ENCODE results near the gene LETMD1. TPM values are rescaled to one million over a fixed set of nuclear protein-coding genes. Genes with fewer than 3 reads are reported as not detected.

Gene LETMD1
- total and polyA plus RNA-seq, 9 of the 15 experiments (the other 6 are each of a cell fraction or from before 2014, with no cell fraction given) = 58.7 to 163 (median 75.4) TPM

GRCh38 chr12:51017452-51017851 lies 30.7 kb upstream of the LETMD1 start:
- no peaks in the 10 kb centered on the region for H3K9me3 ChIP-seq (replicated peaks; ENCODE audit: control insufficient read depth, insufficient read depth, low read depth, low read length)
- peak overlapping the region in 1 of 2 experiments; percentile 17; a peak in 1 of 4 replicates for H3K9ac ChIP-seq (ENCODE audit: insufficient read depth in 1 of 2, low read depth in 2 of 2, low read length in 2 of 2)
- FAIRE-seq (no peak), DNase-seq (ENCODE audit: extremely low read depth in 1 of 4, low spot score in 3 of 4) (no peak), ATAC-seq (no peak)
- H3K9me1 ChIP-seq (ENCODE audit: control insufficient read depth, insufficient read depth, low read length) = no peaks in the 10 kb centered on the region
- in situ Hi-C loops (cut with MboI) (no loop called here), intact Hi-C loops (cut with micrococcal nuclease) (no loop called here)
- H3K27ac ChIP-seq (ENCODE audit: extremely low read depth, low read depth, low read length) = peak overlapping the region; percentile 38
- H3K4me3 ChIP-seq = no peak overlapping the region
- H3K79me2 ChIP-seq (ENCODE audit: control insufficient read depth, insufficient read depth, low read length) = peaks cover 96% of the 10 kb centered on the region
- no TSS peak for BruUV-seq (replicated peaks)
- peaks cover 34 to 54% of the 10 kb centered on the region in 2 experiments for H3K4me1 ChIP-seq (replicated peaks in 1 of 2; ENCODE audit: control insufficient read depth in 2 of 2, insufficient read depth in 2 of 2, low read length in 2 of 2)
- H2AFZ ChIP-seq (ENCODE audit: low read depth, low read length) = no peak overlapping the region
- H3K4me2 ChIP-seq (ENCODE audit: insufficient read depth, low read length) = peak overlapping the region; percentile 52
- ChIA-PET POLR2A (interaction anchor here (0.7 to 1.4 kb wide), 4 partner anchors 8 to 95 kb away, joined by 3 to 5 read pairs (median 4); partner anchors contain the start of gene SLC11A2), CTCF (ENCODE audit: low intra/inter-chr PET ratio) (no interaction called here)
- H4K20me1 ChIP-seq (replicated peaks; ENCODE audit: control insufficient read depth, insufficient read depth, low read length) = no peaks in the 10 kb centered on the region
- no peaks in the 10 kb centered on the region for H3K27me3 ChIP-seq (ENCODE audit: control insufficient read depth in 2 of 2, insufficient read depth in 2 of 2, low read length in 2 of 2)
- no peaks in the 10 kb centered on the region; the same call in 1 of the 3 replicates for H3K36me3 ChIP-seq (ENCODE audit: control insufficient read depth, insufficient read depth, low read length)
- TF ChIP-seq, protein P1, sequence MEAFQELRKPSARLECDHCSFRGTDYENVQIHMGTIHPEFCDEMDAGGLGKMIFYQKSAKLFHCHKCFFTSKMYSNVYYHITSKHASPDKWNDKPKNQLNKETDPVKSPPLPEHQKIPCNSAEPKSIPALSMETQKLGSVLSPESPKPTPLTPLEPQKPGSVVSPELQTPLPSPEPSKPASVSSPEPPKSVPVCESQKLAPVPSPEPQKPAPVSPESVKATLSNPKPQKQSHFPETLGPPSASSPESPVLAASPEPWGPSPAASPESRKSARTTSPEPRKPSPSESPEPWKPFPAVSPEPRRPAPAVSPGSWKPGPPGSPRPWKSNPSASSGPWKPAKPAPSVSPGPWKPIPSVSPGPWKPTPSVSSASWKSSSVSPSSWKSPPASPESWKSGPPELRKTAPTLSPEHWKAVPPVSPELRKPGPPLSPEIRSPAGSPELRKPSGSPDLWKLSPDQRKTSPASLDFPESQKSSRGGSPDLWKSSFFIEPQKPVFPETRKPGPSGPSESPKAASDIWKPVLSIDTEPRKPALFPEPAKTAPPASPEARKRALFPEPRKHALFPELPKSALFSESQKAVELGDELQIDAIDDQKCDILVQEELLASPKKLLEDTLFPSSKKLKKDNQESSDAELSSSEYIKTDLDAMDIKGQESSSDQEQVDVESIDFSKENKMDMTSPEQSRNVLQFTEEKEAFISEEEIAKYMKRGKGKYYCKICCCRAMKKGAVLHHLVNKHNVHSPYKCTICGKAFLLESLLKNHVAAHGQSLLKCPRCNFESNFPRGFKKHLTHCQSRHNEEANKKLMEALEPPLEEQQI (IDR thresholded peaks at IDR 0.05) = no peak; the same call in 1 of the 2 replicates
- no peak for TF ChIP-seq ELF4 (CRISPR knock-in tag; IDR thresholded peaks at IDR 0.05)
- TF ChIP-seq, protein P2, sequence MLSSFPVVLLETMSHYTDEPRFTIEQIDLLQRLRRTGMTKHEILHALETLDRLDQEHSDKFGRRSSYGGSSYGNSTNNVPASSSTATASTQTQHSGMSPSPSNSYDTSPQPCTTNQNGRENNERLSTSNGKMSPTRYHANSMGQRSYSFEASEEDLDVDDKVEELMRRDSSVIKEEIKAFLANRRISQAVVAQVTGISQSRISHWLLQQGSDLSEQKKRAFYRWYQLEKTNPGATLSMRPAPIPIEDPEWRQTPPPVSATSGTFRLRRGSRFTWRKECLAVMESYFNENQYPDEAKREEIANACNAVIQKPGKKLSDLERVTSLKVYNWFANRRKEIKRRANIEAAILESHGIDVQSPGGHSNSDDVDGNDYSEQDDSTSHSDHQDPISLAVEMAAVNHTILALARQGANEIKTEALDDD (IDR thresholded peaks at IDR 0.05) = peak; percentile 63
- no peak for TF ChIP-seq CEBPB (tag; IDR thresholded peaks at IDR 0.05)
- no peak for TF ChIP-seq HDAC1 (IDR thresholded peaks at IDR 0.05)
- TF ChIP-seq ILF3 (IDR thresholded peaks at IDR 0.05; ENCODE audit: borderline replicate concordance) = no peak
- TF ChIP-seq TEAD4 (IDR thresholded peaks at IDR 0.05; ENCODE audit: low read length) = peak; percentile 62
- TF ChIP-seq TEAD4 (CRISPR knock-in tag; IDR thresholded peaks at IDR 0.05; ENCODE audit: borderline replicate concordance) = no peak
- TF ChIP-seq ZEB2 (IDR thresholded peaks at IDR 0.05) = no peak
- no peak for TF ChIP-seq RBM25 (IDR thresholded peaks at IDR 0.05; ENCODE audit: low read depth, low read length, severe bottlenecking)
- peak; percentile 67 for TF ChIP-seq TCF3 (CRISPR knock-in tag; IDR thresholded peaks at IDR 0.05)
- TF ChIP-seq, protein P3, sequence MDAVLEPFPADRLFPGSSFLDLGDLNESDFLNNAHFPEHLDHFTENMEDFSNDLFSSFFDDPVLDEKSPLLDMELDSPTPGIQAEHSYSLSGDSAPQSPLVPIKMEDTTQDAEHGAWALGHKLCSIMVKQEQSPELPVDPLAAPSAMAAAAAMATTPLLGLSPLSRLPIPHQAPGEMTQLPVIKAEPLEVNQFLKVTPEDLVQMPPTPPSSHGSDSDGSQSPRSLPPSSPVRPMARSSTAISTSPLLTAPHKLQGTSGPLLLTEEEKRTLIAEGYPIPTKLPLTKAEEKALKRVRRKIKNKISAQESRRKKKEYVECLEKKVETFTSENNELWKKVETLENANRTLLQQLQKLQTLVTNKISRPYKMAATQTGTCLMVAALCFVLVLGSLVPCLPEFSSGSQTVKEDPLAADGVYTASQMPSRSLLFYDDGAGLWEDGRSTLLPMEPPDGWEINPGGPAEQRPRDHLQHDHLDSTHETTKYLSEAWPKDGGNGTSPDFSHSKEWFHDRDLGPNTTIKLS (IDR thresholded peaks at IDR 0.05; ENCODE audit: borderline replicate concordance, low read depth) = no peak
- no peak for TF ChIP-seq KHSRP (IDR thresholded peaks at IDR 0.05)
- no peak for TF ChIP-seq MYBL2 (IDR thresholded peaks at IDR 0.05; ENCODE audit: low read depth)
- no peak for TF ChIP-seq MYBL2 (CRISPR knock-in tag; IDR thresholded peaks at IDR 0.05; ENCODE audit: borderline replicate concordance)
- TF ChIP-seq SPI1 (IDR thresholded peaks at IDR 0.05; ENCODE audit: borderline replicate concordance, low read depth, low read length) = no peak
- TF ChIP-seq SUPT5H (IDR thresholded peaks at IDR 0.05) = no peak
- TF ChIP-seq U2AF2 (optimal IDR thresholded peaks at IDR 0.05; ENCODE audit: low read depth, low read length) = no peak
- no peak for TF ChIP-seq VEZF1 (CRISPR knock-in tag; IDR thresholded peaks at IDR 0.05)

All from K562 (cell line).